Mononuclear cell (primary cell): ENCODE measurements around the gene BRD8. TPM values are rescaled to one million over a fixed set of nuclear protein-coding genes. Genes with fewer than 3 reads are reported as not detected.
"Not testable (repeated sequence)": the region's sequence is repeated elsewhere in the genome, so short reads cannot be mapped to it uniquely, and the experiment has no call there.

Experiments
- H3K27me3 ChIP-seq: 2 replicates; pipeline ENCODE4 v1.6.0; 2011; ENCODE audit warnings: low read length, control low read depth; ENCODE audit not compliant: insufficient read depth
- H3K4me1 ChIP-seq: 2 replicates; pipeline ENCODE4 v1.5.1; 2011; ENCODE audit warnings: mild to moderate bottlenecking, low read length, control low read depth; ENCODE audit not compliant: insufficient read depth
- H3K4me3 ChIP-seq: 2 replicates; pipeline ENCODE4 v1.5.1; 2011; ENCODE audit warnings: mild to moderate bottlenecking, low read length, moderate library complexity
- H3K9me3 ChIP-seq: 2 replicates; pipeline ENCODE4 v1.5.1; 2011; ENCODE audit warnings: low read depth, mild to moderate bottlenecking, control low read depth, low read length
- total RNA-seq: library from RNA; depleted of rRNA; stranded (reverse); fragments of >200 nt; gene quantifications from one replicate; pipeline ENCODE4 v1.2.3, GENCODE V29; 2012

Gene BRD8
- total RNA-seq, 1 donor: 13.3 TPM

DNA sequence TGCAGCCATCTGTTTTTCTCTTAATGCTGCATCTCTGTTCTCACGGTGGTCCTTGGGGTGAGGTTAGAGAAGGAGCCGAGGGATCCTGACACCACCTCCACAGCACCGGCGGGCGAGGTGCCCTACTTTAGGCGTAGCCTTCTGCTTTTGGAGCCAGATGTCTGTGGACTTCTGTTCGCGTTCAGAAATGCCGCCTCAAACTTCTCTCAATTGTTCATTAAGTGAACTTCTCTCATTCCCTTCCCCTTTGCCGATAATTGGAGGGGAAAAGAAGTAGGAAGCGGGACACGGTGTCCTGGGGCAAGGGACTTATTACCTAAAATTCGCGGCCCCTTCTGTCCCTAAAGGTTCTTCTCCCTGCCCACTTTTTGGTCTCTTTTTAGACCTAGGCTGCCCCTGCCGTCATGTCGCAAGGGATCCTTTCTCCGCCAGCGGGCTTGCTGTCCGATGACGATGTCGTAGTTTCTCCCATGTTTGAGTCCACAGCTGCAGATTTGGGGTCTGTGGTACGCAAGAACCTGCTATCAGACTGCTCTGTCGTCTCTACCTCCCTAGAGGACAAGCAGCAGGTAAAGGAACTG, 937 bp upstream of the BRD8 start:
- no peaks in the 10 kb centered on the region for H3K27me3 ChIP-seq
- no peaks in the 10 kb centered on the region for H3K9me3 ChIP-seq
- peaks cover 32% of the 10 kb centered on the region for H3K4me1 ChIP-seq
- peak overlapping the region; percentile 87 for H3K4me3 ChIP-seq

GRCh38 chr5:138177941-138178515, 402 bp downstream of the BRD8 start:
- no peaks in the 10 kb centered on the region for H3K27me3 ChIP-seq
- peaks cover 37% of the 10 kb centered on the region for H3K4me1 ChIP-seq
- H3K4me3 ChIP-seq: peak overlapping the region; percentile 87
- H3K9me3 ChIP-seq: no peaks in the 10 kb centered on the region

DNA sequence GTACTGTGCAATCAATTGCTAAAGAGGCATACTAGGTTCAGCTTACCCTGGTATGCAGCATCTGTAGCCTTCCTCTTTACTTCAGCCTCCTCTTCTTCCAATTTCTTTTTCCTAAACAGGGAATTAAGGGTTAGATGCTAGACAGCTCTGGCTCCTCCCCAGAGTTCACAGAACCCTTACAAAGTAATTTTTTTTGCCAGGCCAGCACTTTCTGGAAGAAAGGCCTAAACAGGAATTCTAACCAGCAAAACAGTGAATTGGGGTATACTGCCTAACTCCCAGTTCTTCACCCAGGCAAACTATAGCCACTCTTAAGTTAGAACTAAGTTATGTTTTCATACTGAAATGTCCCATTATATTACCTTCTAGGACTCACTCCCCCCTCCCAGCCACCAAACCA, 8.1 kb downstream of the BRD8 start:
- Histone ChIP-seq H3K4me1 (peaks cover 5% of the 10 kb centered on the region), H3K4me3 (no peak overlapping the region), H3K9me3 (no peaks in the 10 kb centered on the region), H3K27me3 (no peaks in the 10 kb centered on the region)

DNA sequence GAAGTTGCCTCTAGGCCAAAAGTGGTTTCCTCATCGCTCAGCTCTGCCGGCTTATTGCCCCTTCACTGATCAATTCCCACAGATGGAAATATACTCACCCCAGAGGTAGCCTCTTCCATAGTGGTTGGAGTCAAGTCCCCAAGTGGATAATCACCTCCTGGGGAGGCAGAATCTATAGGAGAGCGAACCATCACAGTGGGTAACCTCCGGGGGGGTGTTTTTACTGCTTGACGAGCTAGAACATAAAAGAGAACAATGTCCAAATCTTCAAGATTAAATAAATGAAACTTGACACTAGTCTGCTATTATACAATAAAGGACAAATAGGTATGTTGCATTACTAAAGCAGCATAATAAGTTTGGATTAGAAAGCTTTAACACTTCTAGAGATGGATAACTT, 9.3 kb downstream of the BRD8 start:
- H3K9me3 ChIP-seq: no peaks in the 10 kb centered on the region
- no peak overlapping the region for H3K4me3 ChIP-seq
- no peaks in the 10 kb centered on the region for H3K27me3 ChIP-seq
- peaks cover 5% of the 10 kb centered on the region for H3K4me1 ChIP-seq

DNA sequence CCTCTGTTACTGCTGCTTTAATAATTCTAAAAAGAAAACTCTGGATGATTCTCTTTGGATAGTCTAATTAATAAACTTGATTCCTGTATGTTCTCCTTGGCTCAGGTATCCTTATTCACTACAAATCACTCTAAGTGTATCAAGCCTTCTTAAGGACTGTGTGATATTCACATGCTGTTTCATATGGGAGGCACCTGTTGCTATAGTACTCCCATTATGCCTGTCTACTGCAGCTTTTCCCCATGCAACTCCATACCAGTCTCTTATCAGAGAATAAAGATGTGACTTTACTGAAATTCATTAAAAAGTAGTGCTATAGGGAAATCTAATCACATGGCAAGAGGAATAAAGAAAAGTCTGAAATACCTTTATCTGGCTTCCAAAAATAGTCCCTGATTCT, 14.7 kb downstream of the BRD8 start:
- Histone ChIP-seq H3K27me3 (no peaks in the 10 kb centered on the region), H3K4me1 (no peaks in the 10 kb centered on the region), H3K4me3 (no peak overlapping the region), H3K9me3 (no peaks in the 10 kb centered on the region)

- Histone ChIP-seq H3K9me3 (no peaks in the 10 kb centered on the region), H3K4me1 (no peaks in the 10 kb centered on the region), H3K27me3 (no peaks in the 10 kb centered on the region), H3K4me3 (no peak overlapping the region)
Measured at GRCh38 chr5:138160706-138161105, 17.7 kb downstream of the BRD8 start.

DNA sequence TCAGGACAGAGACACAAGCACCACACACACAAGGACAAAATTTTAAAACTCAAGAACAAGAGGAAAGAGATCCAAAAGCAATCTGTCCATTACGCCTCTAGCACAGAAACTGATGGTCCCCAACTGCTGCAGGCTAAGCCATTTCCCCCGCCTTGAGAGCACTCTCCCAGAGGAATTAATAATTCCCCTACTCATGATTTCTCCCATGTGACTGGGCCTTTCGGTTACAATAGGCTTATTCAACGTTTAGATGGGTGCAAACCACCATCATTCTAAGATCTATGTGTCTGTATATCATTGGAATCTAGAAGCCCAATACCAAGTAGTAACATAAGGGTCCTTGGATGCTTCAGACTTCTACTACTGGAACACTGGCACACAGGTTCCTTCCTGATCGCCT, 18.8 kb downstream of the BRD8 start:
- Histone ChIP-seq H3K4me1 (no peaks in the 10 kb centered on the region), H3K4me3 (no peak overlapping the region), H3K9me3 (no peaks in the 10 kb centered on the region), H3K27me3 (no peaks in the 10 kb centered on the region)

DNA sequence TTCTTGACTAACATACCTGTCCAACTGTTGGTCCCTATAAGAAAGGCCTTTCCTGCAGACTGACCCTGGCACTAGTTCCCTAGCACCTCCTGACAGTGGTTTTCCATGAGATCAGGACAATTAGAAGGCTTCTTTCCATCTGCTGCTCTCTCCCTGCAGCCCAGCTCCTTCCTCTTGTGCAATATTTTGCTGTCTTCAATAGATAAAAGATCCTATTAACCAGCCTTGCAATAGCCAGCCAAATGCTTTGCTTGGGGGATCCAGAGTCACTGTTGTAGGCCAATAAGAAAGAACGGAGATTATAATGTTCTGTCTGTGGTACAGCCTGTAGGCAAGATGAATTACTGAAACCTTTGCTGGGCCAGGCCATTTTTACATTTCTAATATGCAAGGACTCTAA, 20.8 kb downstream of the BRD8 start:
- no peaks in the 10 kb centered on the region for H3K27me3 ChIP-seq
- H3K4me1 ChIP-seq: no peaks in the 10 kb centered on the region
- no peak overlapping the region for H3K4me3 ChIP-seq
- no peaks in the 10 kb centered on the region for H3K9me3 ChIP-seq

DNA sequence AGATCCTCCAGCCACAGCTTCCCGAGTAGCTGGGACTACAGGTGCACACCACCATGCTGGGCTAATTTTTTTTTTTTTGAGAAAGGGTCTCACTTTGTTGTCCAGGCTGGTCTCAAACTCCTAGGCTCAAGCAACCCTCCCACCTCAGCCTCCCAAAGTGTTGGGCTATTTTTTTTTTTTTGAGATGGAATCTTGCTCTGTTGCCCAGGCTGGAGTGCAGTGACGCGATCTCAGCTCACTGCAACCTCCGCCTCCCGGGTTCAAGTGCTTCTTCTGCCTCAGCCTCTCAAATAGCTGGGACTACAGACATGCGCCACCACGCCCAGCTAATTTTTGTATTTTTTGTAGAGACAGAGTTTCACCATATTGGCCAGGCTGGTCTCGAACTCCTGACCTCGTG, 22.5 kb downstream of the BRD8 start:
- H3K4me1 ChIP-seq, H3K4me3 ChIP-seq, H3K9me3 ChIP-seq, H3K27me3 ChIP-seq: not testable (repeated sequence)

GRCh38 chr5:138149530-138149929, 28.9 kb downstream of the BRD8 start:
- no peaks in the 10 kb centered on the region for H3K9me3 ChIP-seq
- no peaks in the 10 kb centered on the region for H3K27me3 ChIP-seq
- no peak overlapping the region for H3K4me3 ChIP-seq
- no peaks in the 10 kb centered on the region for H3K4me1 ChIP-seq

GRCh38 chr5:138148811-138149210, 29.6 kb downstream of the BRD8 start:
- Histone ChIP-seq H3K27me3 (no peaks in the 10 kb centered on the region), H3K9me3 (no peaks in the 10 kb centered on the region), H3K4me1 (no peaks in the 10 kb centered on the region), H3K4me3 (no peak overlapping the region)

DNA sequence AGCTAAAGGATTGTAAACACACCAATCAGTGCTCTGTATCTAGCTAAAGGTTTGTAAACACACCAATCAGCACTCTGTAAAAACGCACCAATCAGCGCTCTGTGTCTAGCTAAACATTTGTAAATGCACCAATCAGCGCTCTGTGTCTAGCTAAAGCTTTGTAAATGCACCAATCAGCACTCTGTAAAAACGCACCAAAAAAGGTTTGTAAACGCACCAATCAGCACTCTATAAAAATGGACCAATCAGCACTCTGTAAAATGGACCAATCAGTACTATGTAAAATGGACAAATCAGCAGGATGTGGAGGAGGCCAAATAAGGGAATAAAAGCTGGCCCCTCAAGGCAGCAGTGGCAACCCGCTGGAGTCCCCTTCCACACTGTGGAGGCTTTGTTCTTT, 34.9 kb downstream of the BRD8 start:
- not testable (repeated sequence) for H3K4me3 ChIP-seq, H3K4me1 ChIP-seq, H3K9me3 ChIP-seq
- peaks cover 19% of the 10 kb centered on the region for H3K27me3 ChIP-seq

GRCh38 chr5:138141734-138142133, 36.7 kb downstream of the BRD8 start:
- no peaks in the 10 kb centered on the region for H3K9me3 ChIP-seq
- H3K4me3 ChIP-seq: no peak overlapping the region
- peaks cover 5% of the 10 kb centered on the region for H3K4me1 ChIP-seq
- H3K27me3 ChIP-seq: peaks cover 26% of the 10 kb centered on the region

GRCh38 chr5:138140268-138140667, 38.2 kb downstream of the BRD8 start:
- no peak overlapping the region for H3K4me3 ChIP-seq
- H3K9me3 ChIP-seq: no peaks in the 10 kb centered on the region
- peaks cover 5% of the 10 kb centered on the region for H3K4me1 ChIP-seq
- peaks cover 26% of the 10 kb centered on the region for H3K27me3 ChIP-seq

DNA sequence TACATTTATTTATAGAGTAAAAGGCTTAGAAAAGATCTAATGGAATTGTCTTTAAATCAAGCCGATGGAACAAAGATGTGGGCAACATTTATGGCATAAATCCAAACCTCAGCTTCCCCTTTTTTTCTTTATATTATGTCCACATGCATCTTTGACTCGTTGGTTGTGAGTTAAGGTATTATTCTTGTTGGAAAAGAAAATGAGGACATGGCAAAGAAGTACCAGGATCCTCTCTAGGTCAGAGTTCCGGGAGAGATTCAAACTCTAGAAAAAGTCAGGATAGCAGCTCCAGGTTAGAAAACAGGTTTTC, 38.7 kb downstream of the BRD8 start:
- no peak overlapping the region for H3K4me3 ChIP-seq
- no peaks in the 10 kb centered on the region for H3K9me3 ChIP-seq
- H3K4me1 ChIP-seq: peaks cover 5% of the 10 kb centered on the region
- H3K27me3 ChIP-seq: peaks cover 26% of the 10 kb centered on the region

DNA sequence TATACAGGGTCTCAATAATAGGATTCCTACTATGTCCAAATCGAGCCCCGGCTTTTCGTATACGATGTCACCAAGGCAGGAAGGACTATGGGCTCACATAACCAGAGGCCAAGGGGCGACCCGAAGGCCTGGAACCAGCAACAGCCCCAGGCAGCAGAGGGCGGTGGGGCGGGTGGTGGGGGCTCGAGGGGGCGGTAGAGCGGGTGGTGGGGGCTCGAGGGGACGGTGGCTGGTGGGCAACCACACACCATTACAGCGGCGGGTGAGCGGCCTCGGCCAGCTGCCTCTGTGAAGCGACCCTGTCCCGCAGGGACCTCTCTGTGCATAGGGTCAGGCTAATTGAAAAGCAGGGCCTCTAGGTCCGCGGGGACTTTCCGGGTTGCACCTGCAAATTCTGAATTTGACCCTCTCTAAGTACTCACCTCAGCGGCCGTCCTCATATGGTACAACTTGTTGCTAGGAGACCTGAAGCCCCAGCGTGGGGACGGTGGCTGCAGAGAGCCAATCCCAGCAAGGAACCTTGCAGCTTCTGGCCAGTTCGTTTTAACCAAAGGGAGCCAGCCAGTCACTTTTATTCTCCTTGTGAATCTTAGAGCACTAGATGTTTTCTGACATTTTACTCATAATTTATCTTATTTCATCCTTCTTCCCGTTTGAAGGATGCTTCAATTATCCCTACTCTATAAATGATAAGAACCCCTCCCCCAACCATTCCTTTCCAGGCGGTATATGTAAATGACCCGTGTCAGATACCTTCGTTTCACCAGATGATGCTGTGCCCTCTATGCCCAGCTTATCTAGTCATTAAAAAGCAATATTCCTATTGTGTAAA, 39.3 kb downstream of the BRD8 start, which contains the start of gene NME5:
NME5 (minus strand) TSS at position 480 of the 832 bp plus-strand sequence. CDS start 648 bp downstream, outside the sequence.
- H3K27me3 ChIP-seq: peaks cover 26% of the 10 kb centered on the region
- no peak within 1 kb of the TSS for H3K4me3 ChIP-seq
- H3K9me3 ChIP-seq: no peaks in the 10 kb centered on the region
- peaks cover 5% of the 10 kb centered on the region for H3K4me1 ChIP-seq
